ELF-1 (cell line): ENCODE data around the gene DNASE1L2.
"Not testable (repeated sequence)": the region's sequence is repeated elsewhere in the genome, so short reads cannot be mapped to it uniquely, and the experiment has no call there.

Source experiments
- DNase-seq: peaks from one replicate; pipeline ENCODE4 v3.0.0-alpha.2; 2016; ENCODE audit warnings: low read depth, low spot score

The DNASE1L2 gene

DNA sequence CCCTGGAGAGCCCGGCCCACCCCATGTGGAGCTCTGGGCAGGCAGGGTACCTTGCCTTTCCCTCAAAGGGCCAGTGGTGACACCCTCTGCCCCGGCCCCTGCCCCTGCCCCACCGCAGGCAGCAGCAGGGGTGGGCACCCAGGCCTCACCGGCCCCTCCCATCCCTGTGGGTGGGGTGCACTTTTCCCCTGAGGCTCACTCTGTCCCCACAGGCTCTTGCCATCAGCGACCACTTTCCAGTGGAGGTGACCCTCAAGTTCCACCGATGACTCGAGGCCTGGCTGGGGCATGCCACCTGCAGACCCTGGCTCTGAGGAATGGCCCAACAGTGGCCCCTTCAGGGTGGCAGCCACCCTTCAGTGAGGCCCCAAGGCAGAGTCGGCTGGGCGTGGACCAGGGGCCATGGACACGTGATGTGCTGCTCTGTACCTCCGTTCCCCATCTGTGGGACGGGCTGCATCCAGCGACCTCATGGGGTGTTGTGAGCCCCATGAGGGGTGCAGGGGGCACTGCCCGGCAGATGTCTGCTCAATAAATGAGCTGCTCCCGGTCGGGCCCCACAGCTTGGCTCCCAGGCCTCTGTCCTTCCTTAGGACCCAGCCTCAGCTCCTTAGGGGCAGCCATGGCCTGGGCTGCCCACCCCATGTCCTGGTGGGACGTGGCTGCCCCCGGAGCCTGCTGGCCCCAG lies 2.0 kb downstream of the DNASE1L2 start:
- DNase-seq = no peak

DNA sequence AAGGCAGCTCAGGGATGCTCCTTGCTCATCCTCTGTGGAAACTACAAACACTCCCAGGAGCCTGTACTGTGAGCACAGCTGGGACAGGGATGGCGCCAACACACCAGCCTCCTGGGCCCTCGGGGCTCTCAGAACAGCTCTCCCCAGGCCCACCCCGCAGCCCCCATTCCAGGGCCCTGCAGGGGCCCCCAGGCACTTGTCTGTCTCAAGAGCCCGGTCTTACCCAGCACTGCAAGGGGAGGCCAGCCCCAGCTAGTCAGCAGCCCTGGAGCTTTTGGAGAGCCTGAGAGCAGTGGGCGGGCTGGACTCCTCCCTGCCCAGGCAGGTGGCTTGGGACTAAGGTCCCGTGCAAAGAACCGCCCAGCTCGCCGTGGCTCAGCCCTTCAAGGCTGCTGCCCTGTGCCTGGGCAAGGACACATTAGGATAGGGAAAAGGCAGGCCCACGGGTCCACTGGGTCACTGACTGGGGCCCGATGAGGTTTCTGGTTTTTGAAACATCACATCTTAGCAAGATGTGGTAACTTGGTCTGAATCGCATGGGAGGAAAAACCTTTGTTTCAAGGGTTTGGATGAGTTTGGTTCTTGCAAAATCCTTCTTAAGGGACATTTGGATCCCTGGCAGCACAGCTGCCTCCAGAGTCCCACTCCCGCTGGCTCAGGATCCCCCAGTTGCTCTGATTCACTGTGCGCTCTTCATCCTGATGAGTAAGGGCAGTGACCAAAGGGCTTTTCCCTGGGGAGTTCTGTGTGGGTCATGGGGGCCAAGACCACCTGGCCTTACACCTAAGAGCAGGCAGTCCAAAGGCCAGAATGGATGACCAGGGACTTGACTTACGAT lies 2.8 kb downstream of the DNASE1L2 start:
- DNase-seq = peak; percentile 66

DNA sequence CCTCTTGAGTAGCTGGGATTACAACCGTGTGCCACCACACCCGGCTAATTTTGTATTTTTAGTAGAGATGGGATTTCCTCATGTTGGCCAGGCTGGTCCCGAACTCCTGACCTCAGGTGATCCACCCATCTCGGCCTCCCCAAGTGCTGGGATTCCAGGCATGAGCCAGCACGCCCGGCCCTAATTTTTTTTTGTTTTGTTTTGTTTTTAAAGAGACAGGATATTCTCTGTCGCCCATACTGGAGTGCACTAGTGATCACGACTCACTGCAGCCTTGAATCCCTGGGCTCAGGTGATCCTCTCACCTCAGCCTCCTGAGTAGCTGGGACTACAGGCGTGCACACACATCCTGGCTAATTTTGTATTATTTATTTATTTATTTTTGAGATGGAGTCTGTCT lies 4.1 kb downstream of the DNASE1L2 start:
- DNase-seq = not testable (repeated sequence)

DNA sequence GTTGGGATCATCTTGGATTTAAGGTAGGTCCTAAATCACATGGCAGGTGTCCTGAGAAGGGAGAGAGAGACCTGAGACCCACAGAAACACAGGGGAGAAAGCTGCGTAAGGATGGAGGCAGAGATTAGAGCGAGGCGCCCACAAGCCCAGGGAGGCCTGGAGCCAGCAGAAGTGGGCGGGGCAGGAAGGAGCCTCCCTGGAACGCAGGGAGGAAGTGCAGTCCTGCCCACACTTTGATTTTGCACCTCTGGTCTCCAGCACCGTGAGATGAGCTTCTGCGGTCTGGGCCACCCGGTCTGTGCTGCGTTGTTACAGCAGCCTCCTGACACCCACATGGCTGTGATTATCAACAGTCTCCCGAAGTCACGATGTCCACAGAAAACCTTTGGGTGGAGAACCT lies 6.4 kb downstream of the DNASE1L2 start:
- DNase-seq = no peak

DNA sequence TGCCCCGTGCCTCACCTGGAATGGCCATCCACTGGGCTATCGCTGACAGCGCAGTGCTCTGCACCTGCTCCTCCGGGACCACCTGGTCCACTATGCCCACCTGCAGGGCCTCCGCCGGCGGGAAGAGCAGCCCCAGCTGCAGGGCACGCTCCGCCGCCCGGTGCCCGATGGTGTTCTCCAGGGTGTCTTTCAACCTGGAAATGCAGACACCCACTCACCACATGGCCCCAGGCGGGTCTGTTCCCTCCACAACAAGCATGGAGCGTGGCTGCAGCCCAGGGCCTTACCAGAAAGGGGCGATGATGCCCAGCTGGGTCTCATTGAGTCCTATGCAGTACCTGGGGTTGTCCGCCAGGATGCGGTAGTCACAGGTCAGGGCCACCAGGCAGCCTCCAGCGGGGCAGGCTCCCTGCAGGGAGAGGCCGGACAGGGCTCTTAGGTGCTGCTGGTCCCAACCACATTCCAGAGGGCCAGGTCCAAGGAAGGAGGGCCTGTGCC lies 6.8 kb downstream of the DNASE1L2 start:
- peak; percentile 43 for DNase-seq

DNA sequence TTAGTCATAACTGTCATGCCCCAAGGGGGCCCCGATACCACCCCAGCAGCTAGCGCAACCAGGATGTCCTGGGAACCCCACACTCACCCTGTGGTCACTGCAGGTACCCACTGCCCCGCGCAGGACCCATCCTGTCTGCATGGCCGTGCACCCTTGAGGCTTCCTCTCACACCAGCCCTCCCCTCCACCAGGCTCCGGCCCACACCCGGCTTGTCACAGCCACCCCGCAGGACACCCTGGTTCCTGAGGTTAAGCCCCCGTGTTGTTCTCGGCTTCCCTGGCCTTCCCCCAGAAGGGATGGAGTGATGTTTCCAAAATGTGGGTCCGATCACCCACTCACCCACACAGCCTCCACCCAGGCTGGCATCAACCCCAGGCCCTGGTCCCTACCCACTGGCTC lies 7.5 kb downstream of the DNASE1L2 start:
- DNase-seq = no peak

DNA sequence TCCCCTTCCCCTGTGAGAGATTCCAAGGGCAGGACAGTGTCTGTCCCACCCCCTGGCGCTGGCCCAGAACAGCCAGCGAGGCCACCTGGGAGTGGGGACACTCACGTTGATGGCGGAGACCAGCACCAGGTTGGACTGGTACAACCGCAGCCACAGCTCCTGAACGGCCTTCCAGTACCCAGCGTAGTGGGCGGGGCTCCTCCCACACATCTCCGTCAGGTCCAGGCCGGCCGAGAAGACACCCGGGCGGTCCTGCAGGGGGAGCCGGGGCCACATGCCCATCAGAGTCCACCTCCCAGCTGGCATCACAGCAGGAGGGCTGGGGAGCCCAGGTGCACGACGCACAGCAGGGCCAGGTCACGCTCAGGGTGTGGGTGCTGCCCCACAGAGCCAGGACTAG lies 8.1 kb downstream of the DNASE1L2 start:
- peak; percentile 59 for DNase-seq

DNA sequence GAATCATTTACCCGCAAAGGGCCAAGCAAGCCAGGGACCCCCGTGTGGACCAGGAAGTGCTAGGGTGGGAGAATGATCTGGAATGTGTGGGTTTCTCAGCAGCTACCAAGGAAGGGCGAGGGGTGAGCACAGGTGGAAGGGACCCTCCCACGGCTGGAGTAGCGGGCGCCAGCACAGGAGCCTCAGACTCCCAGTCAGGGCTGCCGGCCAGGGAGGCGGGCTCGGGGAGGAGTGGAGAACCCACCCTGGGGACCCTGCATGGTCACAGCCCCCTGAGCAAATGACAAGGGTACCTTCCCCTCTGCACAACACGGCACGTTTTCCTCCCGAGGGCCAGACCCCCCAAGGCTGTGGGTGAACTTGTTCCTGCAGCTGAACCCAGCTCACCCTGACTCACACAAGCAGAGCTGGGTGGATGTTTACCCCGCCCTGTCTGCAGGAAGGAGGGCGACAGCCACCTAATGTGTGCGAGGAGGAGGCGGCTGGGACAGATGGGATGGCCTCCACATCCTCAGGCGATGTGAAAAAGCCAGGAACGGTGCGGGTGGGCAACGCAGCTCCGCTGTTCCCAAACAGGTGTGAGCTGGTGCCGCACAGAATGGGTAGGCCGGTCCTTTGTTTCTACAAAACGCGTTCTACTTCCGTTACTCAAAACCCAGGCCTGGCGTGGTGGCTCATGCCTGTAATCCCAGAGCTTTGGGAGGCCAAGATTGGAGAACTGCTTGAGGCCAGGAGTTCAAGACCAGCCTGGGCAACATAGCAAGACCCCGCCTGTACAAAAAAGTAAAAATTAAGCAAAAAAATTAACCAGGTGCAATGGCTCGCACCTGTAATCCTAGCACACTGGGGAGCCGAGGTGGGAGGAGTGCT lies 8.9 kb downstream of the DNASE1L2 start:
- no peak for DNase-seq

DNA sequence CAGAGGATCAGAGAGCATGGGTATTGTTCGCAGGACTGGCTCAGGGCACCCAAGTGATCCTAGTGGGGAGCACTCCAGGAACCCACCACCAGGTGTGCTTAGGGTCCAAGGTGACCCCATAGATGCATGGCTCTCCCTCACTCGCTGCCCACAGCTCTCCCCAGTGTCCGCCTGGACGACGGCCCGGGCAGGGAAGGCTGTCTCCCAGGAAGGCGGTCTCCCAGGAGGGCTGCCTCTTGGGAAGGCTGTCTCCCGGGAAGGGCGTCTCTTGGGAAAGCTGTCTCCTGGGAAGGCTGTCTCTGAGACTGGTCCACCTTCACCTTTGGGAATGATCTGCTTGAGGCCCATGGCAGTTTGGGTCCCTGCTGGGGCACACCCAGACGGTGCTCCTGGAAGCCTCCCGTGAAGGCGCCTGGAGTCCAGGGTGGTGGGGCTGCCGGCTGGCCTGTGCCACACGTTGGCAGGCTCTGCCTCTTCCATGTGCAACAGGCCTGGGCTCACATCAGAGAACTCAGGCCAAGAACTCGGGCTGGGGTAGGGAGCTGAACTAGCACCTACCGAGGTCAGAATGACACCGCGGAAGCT lies 10.1 kb downstream of the DNASE1L2 start:
- no peak for DNase-seq

DNA sequence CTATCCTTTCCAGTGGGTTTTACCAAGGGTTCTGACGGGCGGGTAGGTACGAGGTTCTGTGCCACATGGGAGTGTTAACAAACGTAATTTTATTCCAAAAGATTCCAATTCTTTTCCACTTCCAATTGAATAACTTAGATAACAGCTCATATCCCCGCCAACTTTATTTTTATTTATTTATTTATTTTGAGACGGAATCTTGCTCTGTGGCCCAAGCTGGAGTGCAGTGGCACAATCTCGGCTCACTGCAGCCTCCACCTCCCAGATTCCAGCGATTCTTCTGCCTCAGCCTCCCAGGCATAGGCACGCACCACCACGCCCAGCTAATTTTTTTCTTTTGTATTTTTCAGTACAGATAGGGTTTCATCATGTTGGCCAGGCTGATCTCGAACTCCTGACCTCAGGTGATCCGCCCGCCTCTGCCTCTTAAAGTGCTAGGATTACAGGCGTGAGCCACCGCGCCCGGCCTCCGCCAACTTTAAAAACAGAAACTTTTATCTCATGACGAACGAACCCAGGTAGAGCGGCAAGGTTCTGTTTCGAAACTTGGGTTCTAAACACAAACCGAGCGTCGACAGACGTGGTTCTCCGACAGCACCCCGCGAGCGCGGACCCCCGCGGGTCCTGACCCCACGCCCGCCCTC lies 14.5 kb downstream of the DNASE1L2 start:
- DNase-seq = peak; percentile 47

DNA sequence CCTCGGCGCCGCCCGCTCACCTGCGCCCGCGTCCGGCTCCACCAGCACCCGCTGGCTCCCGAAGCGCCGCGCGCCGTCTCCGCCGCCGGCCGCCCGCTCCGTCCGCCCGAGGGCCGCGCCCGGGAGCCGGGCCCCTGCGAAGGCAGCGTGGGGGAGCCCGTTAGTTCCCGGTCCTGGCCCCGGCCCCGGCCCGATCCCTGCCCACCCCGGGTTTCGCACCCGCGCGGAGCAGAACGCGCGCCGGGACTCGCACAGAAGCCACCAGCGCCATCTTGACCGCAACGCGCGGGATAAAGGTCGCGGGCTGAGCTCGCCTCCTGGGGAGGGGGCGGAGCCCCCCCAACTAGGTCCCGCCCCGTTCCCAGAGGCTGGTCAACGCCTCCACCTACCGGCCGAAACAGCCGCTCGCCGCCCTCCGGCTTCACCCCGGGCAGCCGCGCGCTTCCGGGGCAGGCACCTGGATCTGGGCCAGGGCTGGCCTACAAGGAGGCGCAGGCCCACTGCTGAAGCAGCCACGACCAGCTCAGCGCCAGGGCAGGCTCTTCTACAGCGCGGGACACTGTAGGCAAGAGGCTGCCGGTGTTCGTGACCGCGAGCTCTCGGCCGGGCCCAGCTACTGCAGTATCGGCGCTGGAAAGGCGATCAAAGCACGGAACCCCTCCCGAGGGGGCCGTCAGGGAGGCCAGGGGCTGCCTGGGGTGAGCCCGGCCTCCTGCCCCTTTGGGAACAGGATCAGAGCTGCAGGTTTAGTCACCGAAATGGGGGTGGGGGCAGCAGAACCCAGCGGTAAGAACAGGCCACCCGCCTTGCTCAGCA lies 15.3 kb downstream of the DNASE1L2 start, which contains the start of gene ECI1:
TSS of gene ECI1 (minus strand) at position 292 of the 816 bp plus-strand sequence. CDS start at position 271, 21 bp downstream.
- peak; percentile 98 for DNase-seq

DNA sequence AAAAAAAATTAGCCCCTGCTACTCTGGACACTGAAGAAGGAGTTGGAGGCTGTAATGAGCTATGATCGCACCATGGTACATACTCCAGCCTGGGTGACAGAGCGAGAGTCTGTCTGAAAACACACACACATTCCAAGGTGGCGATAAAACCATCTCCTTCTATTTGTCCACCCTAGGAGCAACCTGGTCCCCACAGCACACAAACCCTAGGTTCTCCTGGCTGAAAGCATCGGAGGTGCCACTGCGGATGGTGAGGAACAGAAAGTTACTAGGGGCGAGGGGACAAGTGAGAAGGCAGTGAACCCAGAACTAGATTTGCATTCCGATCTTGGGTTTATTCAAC lies 16.5 kb downstream of the DNASE1L2 start:
- DNase-seq = no peak

DNA sequence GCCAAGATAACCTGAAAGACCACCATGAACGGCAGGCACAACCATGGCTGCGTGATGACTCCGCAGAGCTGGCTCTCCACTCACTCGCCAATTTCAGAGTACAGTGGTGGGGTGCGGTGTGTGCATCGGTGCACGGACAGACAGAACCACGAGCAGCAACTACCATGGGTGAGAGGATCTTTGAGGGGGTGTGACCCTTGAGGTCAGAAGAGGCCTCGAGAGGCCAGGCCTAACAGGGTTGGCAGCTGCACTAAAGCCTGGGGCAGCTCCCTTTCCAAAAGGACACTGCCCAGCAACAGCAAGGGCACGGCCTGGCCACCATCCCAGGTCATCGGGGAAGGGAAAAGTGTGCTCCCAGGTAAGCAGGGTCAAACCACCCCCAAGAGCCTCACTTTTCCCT lies 17.0 kb downstream of the DNASE1L2 start:
- no peak for DNase-seq

DNA sequence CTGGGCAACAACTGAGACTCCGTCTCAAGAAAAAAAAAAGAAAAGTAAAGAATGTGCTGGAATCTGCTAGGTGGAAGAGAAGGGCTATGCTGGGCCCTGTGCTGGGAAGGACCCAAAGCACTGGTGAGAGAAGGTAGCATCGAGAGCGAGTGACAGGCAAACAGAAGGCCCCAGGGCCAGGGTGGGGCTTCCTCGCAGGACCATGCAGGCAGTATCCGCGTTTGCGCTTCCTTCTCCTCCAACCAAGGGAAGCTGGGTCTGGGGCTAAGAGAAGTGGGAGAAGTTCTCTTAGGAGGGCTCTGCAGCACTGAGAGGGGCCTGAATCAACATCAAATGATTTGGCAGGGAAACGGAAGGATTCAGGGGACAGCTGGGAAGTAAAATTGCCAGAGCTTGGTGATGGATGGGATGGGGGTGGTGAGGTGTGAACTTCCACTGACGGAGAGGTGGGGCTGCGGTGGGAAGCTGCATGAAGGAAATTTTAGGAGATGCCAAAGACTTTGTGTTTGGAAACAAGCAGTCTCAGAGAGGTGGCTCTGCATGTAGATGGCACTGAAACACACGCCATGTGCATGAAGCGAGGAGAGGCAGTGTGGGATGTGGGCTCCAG lies 20.4 kb downstream of the DNASE1L2 start:
- DNase-seq = no peak

DNA sequence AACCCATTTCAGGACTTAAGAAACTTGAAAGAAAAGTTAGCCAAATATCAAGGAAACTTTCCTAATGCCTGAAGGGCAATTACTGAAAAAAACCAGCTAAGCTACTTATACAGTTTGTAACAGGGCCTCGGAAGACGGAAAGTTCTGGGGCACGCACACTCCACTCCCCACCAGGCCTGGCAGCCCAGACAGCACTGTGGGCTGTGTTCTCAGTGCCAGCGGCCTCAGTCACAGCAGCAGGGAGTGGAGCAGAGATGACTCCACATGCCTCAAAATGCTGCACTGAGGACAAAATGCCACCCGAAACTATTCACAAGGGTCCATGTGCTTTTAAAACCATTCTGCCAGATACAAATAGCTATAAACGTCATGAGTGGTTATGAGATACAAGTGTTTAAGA lies 21.5 kb downstream of the DNASE1L2 start:
- DNase-seq = no peak

DNA sequence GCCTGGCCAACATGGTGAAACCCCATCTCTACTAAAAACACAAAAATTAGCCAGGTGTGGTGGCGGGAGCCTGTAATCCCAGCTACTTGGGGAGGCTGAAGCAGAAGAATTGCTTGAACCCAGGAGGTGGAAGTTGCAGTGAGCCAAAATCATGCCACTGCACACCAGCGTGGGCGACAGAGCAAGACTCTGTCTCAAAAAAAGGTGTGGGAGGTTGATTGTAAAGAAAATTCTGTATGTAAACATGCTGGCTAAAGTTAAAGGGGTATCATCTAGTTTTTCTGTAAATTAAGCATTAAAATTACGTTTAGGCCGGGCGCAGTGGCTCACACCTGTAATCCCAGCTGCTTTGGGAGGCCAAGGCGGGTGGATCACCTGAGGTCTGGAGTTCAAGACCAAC lies 22.3 kb downstream of the DNASE1L2 start:
- DNase-seq = not testable (repeated sequence)

DNA sequence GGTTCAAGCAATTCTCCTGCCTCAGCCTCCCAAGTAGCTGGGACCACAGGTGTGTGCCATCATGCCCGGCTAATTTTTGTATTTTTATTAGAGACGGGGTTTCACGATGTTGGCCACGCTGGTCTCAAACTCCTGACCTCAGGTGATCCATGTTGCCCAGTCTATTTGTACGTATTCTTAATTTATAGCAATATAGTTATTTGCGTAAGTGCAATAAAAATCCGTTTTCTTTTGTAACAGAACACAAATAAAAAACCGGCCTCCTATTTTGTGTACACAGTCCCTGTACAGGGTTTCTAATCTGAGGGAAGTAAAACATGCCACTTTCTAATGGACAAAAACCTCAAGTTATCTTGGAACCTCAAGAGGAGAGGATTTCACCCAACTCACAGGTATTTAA lies 24.0 kb downstream of the DNASE1L2 start:
- DNase-seq = no peak

DNA sequence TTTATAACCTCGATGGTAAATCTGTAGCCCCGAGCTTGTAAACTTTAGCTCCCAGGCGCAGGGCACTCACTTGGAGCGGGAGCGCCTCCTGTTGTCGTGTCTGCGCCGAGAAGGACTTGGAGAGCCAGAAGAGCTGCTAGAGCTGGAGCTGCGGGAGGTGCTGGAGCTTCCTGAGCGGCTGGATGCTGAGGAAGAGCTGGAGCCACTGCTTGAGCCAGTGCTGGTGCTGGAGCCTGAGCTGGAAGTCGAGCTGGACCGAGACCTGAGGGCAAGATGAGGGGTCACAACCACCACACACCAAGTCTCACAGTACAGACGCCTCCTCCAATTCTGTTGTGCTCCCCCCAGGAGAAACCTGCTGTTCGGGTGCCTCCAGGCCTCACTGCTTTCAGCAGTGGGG lies 26.8 kb downstream of the DNASE1L2 start:
- not testable (repeated sequence) for DNase-seq

DNA sequence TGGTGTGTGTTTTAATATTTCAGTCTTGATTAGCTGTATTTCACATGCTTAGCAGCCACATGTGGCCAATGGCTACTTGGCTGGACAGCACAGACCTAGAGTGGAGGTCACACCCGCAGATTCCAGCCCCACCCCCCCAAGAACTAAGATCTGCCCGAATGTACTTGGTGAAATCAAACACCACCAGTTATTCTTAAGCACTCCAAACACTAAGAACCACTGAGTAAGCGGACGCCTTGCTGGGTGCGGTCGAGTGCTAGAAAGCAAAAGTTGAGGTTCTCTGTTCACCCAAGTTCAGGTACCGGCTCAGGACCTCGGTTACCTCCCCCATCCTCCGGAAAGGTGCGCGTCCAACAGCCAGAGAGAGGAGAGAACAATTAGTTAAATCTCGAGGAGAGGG lies 30.6 kb downstream of the DNASE1L2 start:
- DNase-seq = not testable (repeated sequence)

DNA sequence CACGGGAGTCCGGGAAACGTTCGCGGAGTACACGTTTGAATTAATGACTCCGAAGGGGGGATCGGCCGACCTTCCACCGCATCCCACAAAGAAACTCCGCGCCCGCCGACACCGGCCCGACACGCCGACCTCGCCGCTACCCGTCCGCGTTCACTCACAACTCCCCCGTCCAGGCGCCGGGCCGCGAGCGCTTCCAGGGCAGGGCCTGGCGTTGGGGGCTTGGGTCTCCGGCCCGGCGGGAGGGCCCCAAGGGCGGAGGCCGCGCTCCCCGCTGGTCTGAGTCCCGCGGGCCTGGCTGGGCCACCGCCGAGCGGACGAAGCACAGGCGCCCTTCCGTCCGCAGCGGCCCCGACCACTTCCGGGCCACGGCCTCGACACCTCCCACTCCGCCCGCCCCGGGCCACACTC lies 31.3 kb downstream of the DNASE1L2 start:
- DNase-seq = not testable (repeated sequence)
